NCI-H2227 (cell line): ENCODE results near the gene RPRD1B.

Source experiments
- DNase-seq: peaks from one replicate; lab custom pipeline; 2025; ENCODE audit not compliant: unreplicated experiment; lab: John Stamatoyannopoulos, UW

The RPRD1B gene

GRCh38 chr20:38033330-38034107 is at the start of gene RPRD1B, which contains the start of gene TTI1:
RPRD1B (plus strand) TSS chr20:38033746; CDS start chr20:38033948, 202 bp downstream.
TTI1 (minus strand) TSS chr20:38033456; CDS start chr20:38013816, 19,640 bp downstream.
- peak; percentile 96 for DNase-seq

GRCh38 chr20:37984018-37984785 is 49.3 kb upstream of the RPRD1B start:
- DNase-seq: no peak

- DNase-seq: no peak
These were observed 47.3 kb upstream of the RPRD1B start for GRCh38 chr20:37986044-37986858.

- DNase-seq: no peak
These were observed 46.5 kb upstream of the RPRD1B start for GRCh38 chr20:37986873-37987601.

- DNase-seq: no peak
These were observed 45.8 kb upstream of the RPRD1B start for GRCh38 chr20:37987602-37988290.

- no peak for DNase-seq
These were observed 45.1 kb upstream of the RPRD1B start for GRCh38 chr20:37988306-37988954.

GRCh38 chr20:37989601-37990295 is 43.8 kb upstream of the RPRD1B start:
- no peak for DNase-seq

GRCh38 chr20:37990571-37991151 is 42.9 kb upstream of the RPRD1B start:
- no peak for DNase-seq

GRCh38 chr20:37991157-37991866 is 42.2 kb upstream of the RPRD1B start:
- DNase-seq: no peak

GRCh38 chr20:37991908-37992307 is 41.6 kb upstream of the RPRD1B start:
- no peak for DNase-seq

- peak; percentile 49 for DNase-seq
These were observed 40.6 kb upstream of the RPRD1B start for GRCh38 chr20:37992802-37993409.

GRCh38 chr20:37994512-37994911 is 39.0 kb upstream of the RPRD1B start:
- DNase-seq: peak; percentile 64

- DNase-seq: no peak
These were observed 37.5 kb upstream of the RPRD1B start for GRCh38 chr20:37995856-37996605.

GRCh38 chr20:37997516-37997915 is 36.0 kb upstream of the RPRD1B start:
- no peak for DNase-seq

GRCh38 chr20:37999526-38000263 is 33.9 kb upstream of the RPRD1B start:
- peak; percentile 14 for DNase-seq

GRCh38 chr20:38000293-38000692 is 33.3 kb upstream of the RPRD1B start:
- DNase-seq: no peak
